Transverse colon (tissue), 4 donors: ENCODE measurements around the gene OAT. TPM values are rescaled to one million over a fixed set of nuclear protein-coding genes. Genes with fewer than 3 reads are reported as not detected.

Experiments
- DNase-seq: peaks from one replicate; pipeline ENCODE4 v3.0.0-alpha.2; 2019
- H3K27ac ChIP-seq, 4 donors: fragments of 200-600 bp; sonication (generic); 2 replicates each; pipeline ENCODE4 v1.5.1; 2016 to 2018; ENCODE audit warnings: inconsistent platforms in 4 of 4
- H3K27me3 ChIP-seq: fragments of 200-600 bp; sonication (generic); 2 replicates; pipeline ENCODE4 v1.5.1; 2017; ENCODE audit warnings: inconsistent platforms
- H3K36me3 ChIP-seq, 4 donors: fragments of 200-600 bp; sonication (generic); 2 replicates each; pipeline ENCODE4 v1.5.1; 2017 to 2019; ENCODE audit warnings: inconsistent platforms in 4 of 4
- H3K4me1 ChIP-seq, 4 donors: fragments of 200-600 bp; sonication (generic); 2 replicates each; pipeline ENCODE4 v1.5.1; 2017 to 2020; ENCODE audit warnings: inconsistent platforms in 4 of 4
- H3K4me3 ChIP-seq, 4 donors: fragments of 200-600 bp; sonication (generic); 1 replicate in 1 of 4; 2 replicates in 3 of 4; pipeline versions ENCODE4 v1.5.1 to v1.6.1; 2017 to 2019; ENCODE audit warnings: inconsistent platforms in 4 of 4
- H3K9me3 ChIP-seq, 2 donors: fragments of 200-600 bp; sonication (generic); 2 replicates each; pipeline ENCODE4 v1.5.1; 2017 to 2019; ENCODE audit warnings: inconsistent platforms in 2 of 2
- CTCF ChIP-seq, 5 experiments: fragments of 200-600 bp in 3 of 5; fragments of 450-650 bp in 2 of 5; sonication (generic) in 3 of 5; IDR thresholded peaks; 1 replicate in 2 of 5; 2 replicates in 3 of 5; pipeline ENCODE4 v1.5.1; 2016 to 2017; ENCODE audit warnings: antibody characterized with exemption in 5 of 5, inconsistent platforms in 3 of 5, mild to moderate bottlenecking in 2 of 5, moderate library complexity in 1 of 5
- EP300 ChIP-seq: sonication (generic); formaldehyde crosslinking; IDR thresholded peaks from one replicate; pipeline ENCODE4 v1.6.1; 2017; ENCODE audit warnings: antibody characterized with exemption, low read depth
- POLR2A ChIP-seq: fragments of 450-650 bp; IDR thresholded peaks from one replicate; pipeline ENCODE4 v1.6.1; 2016; ENCODE audit warnings: antibody characterized with exemption, mild to moderate bottlenecking, moderate library complexity
- POLR2AphosphoS5 ChIP-seq, 3 donors: sonication (generic); formaldehyde crosslinking; IDR thresholded peaks; one replicate each; pipeline ENCODE4 v1.6.1; 2016; ENCODE audit warnings: antibody characterized with exemption in 3 of 3
- WGBS, 2 donors: methylation state at CpG; one replicate each; pipeline ENCODE4 v1.1.5; 2018; ENCODE audit warnings: low coverage in 1 of 2; 5-methylcytosine and 5-hydroxymethylcytosine counted together
- in situ Hi-C, 4 donors: fragments of 200-750 bp; cut with MboI; loops; one replicate each; pipeline versions ENCODE4 v1.15.0 to v1.15.1; 2017; ENCODE audit warnings: low sequenced_read_pairs in 3 of 4, low pct_ligation_motif_present in 1 of 4, low pct_unique_long_range_greater_than_20kb in 1 of 4
- intact Hi-C: fragments of 100-400 bp; cut with DNase I; formaldehyde crosslinking; loops from one replicate; pipeline ENCODE4 v1.15.1; 2023; ENCODE audit warnings: low total_unique reads
- total RNA-seq, 4 donors: library from RNA; depleted of rRNA; stranded (reverse); fragments of >200 nt; gene quantifications; one replicate each; pipeline ENCODE4 v1.1.0, GENCODE V29; 2016

The OAT gene
- total RNA-seq, 4 donors from 2014 or later: 22.1 to 89.3 (median 60.9) TPM

GRCh38 chr10:124403548-124403947, 15.2 kb downstream of the OAT start:
- Histone ChIP-seq H3K27me3 (no peaks in the 10 kb centered on the region), H3K36me3 (peaks cover 0 to 48% (median 22%) of the 10 kb centered on the region in 4 donors), H3K4me1 (peaks cover 0 to 9% (median 4%) of the 10 kb centered on the region in 4 donors), H3K4me3 (no peak overlapping the region), H3K9me3 (no peaks in the 10 kb centered on the region), H3K27ac (no peak overlapping the region)
- DNase-seq: no peak
- TF ChIP-seq CTCF (IDR thresholded peaks at IDR 0.05): peak; percentile 46 to 63 (median 57)
- TF ChIP-seq POLR2AphosphoS5 (IDR thresholded peaks at IDR 0.05): no peak
- in situ Hi-C loops: no loop called here
- 56% methylated on average over 8 of the region's 8 CpGs; no CpG with 5 or more reads in 1 of the 2 donors for WGBS, 2 donors
- intact Hi-C loops: no loop called here

- no peaks in the 10 kb centered on the region for H3K9me3 ChIP-seq
- TF ChIP-seq POLR2AphosphoS5 (IDR thresholded peaks at IDR 0.05) (no peak), CTCF (IDR thresholded peaks at IDR 0.05) (no peak), POLR2A (no peak), EP300 (no peak)
- H3K27ac ChIP-seq: no peak overlapping the region
- peaks cover 0 to 2% (median under 1%) of the 10 kb centered on the region in 4 donors for H3K4me1 ChIP-seq
- intact Hi-C loops: no loop called here
- in situ Hi-C loops: no loop called here
- no peaks in the 10 kb centered on the region for H3K27me3 ChIP-seq
- 81 to 86% methylated on average over 2 of the region's 2 CpGs for WGBS, 2 donors
- H3K36me3 ChIP-seq: peaks cover 0 to 55% (median 27%) of the 10 kb centered on the region in 4 donors
- H3K4me3 ChIP-seq: no peak overlapping the region
- no peak for DNase-seq
Observed at GRCh38 chr10:124402273-124402672, 16.4 kb downstream of the OAT start.

- no peak for TF ChIP-seq POLR2A
- no peak for TF ChIP-seq EP300
- intact Hi-C loops (no loop called here), in situ Hi-C loops (no loop called here)
- H3K4me3 ChIP-seq: no peak overlapping the region
- no peaks in the 10 kb centered on the region for H3K27me3 ChIP-seq
- no peaks in the 10 kb centered on the region for H3K9me3 ChIP-seq
- H3K36me3 ChIP-seq: peaks cover 0 to 58% (median 24%) of the 10 kb centered on the region in 4 donors
- DNase-seq: no peak
- WGBS, 2 donors: 82 to 95% methylated on average over 2 to 5 of the region's 5 CpGs
- no peaks in the 10 kb centered on the region for H3K4me1 ChIP-seq
- H3K27ac ChIP-seq: no peak overlapping the region
Observed at GRCh38 chr10:124401633-124402032, 17.1 kb downstream of the OAT start.

GRCh38 chr10:124394583-124394982, 24.1 kb downstream of the OAT start:
- DNase-seq: no peak
- no peak overlapping the region for H3K27ac ChIP-seq
- peaks cover 0 to 16% (median 4%) of the 10 kb centered on the region in 4 donors for H3K36me3 ChIP-seq
- in situ Hi-C loops (loop anchor here (25.0 kb wide), 1 partner anchor 807 kb away; no protein-coding TSS in a partner anchor), intact Hi-C loops (no loop called here)
- WGBS, 2 donors: 85% methylated on average over 1 of the region's 1 CpG; no CpG with 5 or more reads in 1 of the 2 donors
- H3K9me3 ChIP-seq: no peaks in the 10 kb centered on the region
- no peaks in the 10 kb centered on the region for H3K27me3 ChIP-seq
- TF ChIP-seq POLR2AphosphoS5 (IDR thresholded peaks at IDR 0.05): no peak
- no peak for TF ChIP-seq CTCF (IDR thresholded peaks at IDR 0.05)
- no peak for TF ChIP-seq EP300
- TF ChIP-seq POLR2A: no peak
- H3K4me1 ChIP-seq: peaks cover under 1 to 1% (median under 1%) of the 10 kb centered on the region in 4 donors
- no peak overlapping the region for H3K4me3 ChIP-seq
